Pancreas (tissue), 10 donors: Measurements from ENCODE around the gene POMP. TPM values are rescaled to one million over a fixed set of nuclear protein-coding genes. Genes with fewer than 3 reads are reported as not detected.

Experiments
- ATAC-seq, 4 donors: fragments of 200-7000 bp; cut with Tn5 transposase; one replicate each; pipeline versions ENCODE4 v1.8.0 to v1.9.1; 2020; ENCODE audit warnings: mild to moderate bottlenecking in 4 of 4, moderate library complexity in 4 of 4
- DNase-seq, 6 donors: peaks; one replicate each; pipeline ENCODE4 v3.0.0-alpha.2; 2020
- FAIRE-seq: peaks from 2 replicates; lab custom pipeline; 2012; peaks lifted over from hg19 to GRCh38; lab: Jason Lieb, UNC
- H3K27ac ChIP-seq, 4 donors: fragments of 200-600 bp; sonication (generic); 1 replicate in 3 of 4; 2 replicates in 1 of 4; pipeline versions ENCODE4 v1.5.0 to v1.8.0; 2020
- H3K27me3 ChIP-seq, 4 donors: fragments of 200-600 bp; one replicate each; pipeline ENCODE4 v1.8.0; 2021
- H3K36me3 ChIP-seq, 3 donors: fragments of 200-600 bp; sonication (generic) in 1 of 3; one replicate each; pipeline versions ENCODE4 v1.5.0 to v1.8.0; 2020 to 2021
- H3K4me1 ChIP-seq, 3 donors: fragments of 200-600 bp; one replicate each; pipeline ENCODE4 v1.8.0; 2021
- H3K4me3 ChIP-seq, 4 donors: fragments of 200-600 bp; sonication (generic) in 2 of 4; one replicate each; pipeline versions ENCODE4 v1.5.0 to v1.8.0; 2020 to 2021
- H3K9me3 ChIP-seq, 4 donors: fragments of 200-600 bp; one replicate each; pipeline ENCODE4 v1.8.0; 2021
- CTCF ChIP-seq, 4 donors: fragments of 200-600 bp; sonication (generic) in 3 of 4; IDR thresholded peaks; one replicate each; pipeline versions ENCODE4 v1.5.0 to v1.8.0; 2021; ENCODE audit warnings: antibody characterized with exemption in 4 of 4
- WGBS, 2 donors: extraction: QIAGEN DNeasy Blood & Tissue Kit; methylation state at CpG; one replicate each; pipeline ENCODE4 v1.1.7; 2013; 5-methylcytosine and 5-hydroxymethylcytosine counted together
- intact Hi-C, 3 donors: fragments of 100-400 bp; cut with DNase I; formaldehyde crosslinking; loops; one replicate each; pipeline versions ENCODE4 v1.11.1 to v1.14.2; 2022
- polyA plus RNA-seq, 2 donors: library from polyadenylated mRNA; stranded (reverse); fragments of 200-250 nt; gene quantifications; one replicate each; pipeline ENCODE4 v1.2.3, GENCODE V29; 2013
- total RNA-seq, 6 donors: library from RNA; stranded (reverse); fragmentation: NEBNext Ultra II Directional in 4 of 6; extraction: Animal tissue kit (Norgen Biotek cat#: 25700) in 4 of 6; gene quantifications; one replicate each; pipeline versions ENCODE4 v1.2.1 to v1.2.4, GENCODE V29; 2021 to 2023
- donor health status: healthy with polysubstance abuse.
- donor health status: DM: no; HTN: no; CAD: no; lungs with moderate emphysema.
- donor health status: DM: no; HTN: no; CAD: no.
- donor health status: control.
- donor health status: control.
- donor health status: Bipolar disorder and iron deficiency.
- donor health status: DM: yes; HTN: yes; CAD: no.
- donor health status: DM: no; HTN: no; CAD: no.
- donor health status: DM: no; HTN: no; CAD: no.
- donor health status: DM: yes; HTN: yes; CAD: no.

The POMP gene
- total and polyA plus RNA-seq, 8 donors = 13.9 to 39.5 (median 21.9) TPM

GRCh38 chr13:28710161-28710560 lies 51.2 kb downstream of the POMP start:
- no peaks in the 10 kb centered on the region for H3K36me3 ChIP-seq
- H3K9me3 ChIP-seq = no peaks in the 10 kb centered on the region
- H3K27ac ChIP-seq = no peak overlapping the region
- intact Hi-C loops = no loop called here
- H3K4me3 ChIP-seq = no peak overlapping the region
- no peak for DNase-seq
- no peak for TF ChIP-seq CTCF (IDR thresholded peaks at IDR 0.05)
- WGBS, 2 donors = 84 to 88% methylated on average over 4 of the region's 4 CpGs
- no peak for ATAC-seq
- no peaks in the 10 kb centered on the region for H3K4me1 ChIP-seq
- no peaks in the 10 kb centered on the region for H3K27me3 ChIP-seq
- FAIRE-seq = no peak

GRCh38 chr13:28714651-28715050 lies 55.7 kb downstream of the POMP start:
- 86 to 96% methylated on average over 1 of the region's 1 CpG for WGBS, 2 donors
- FAIRE-seq = no peak

GRCh38 chr13:28716511-28716910 lies 57.6 kb downstream of the POMP start:
- Histone ChIP-seq H3K4me3 (peak overlapping the region in 1 of 4 donors; percentile 1), H3K4me1 (peaks cover 0 to 11% (median 10%) of the 10 kb centered on the region in 3 donors), H3K27me3 (no peaks in the 10 kb centered on the region), H3K27ac (peak overlapping the region in 3 of 4 donors; percentile 16 to 44 (median 20)), H3K36me3 (no peaks in the 10 kb centered on the region), H3K9me3 (no peaks in the 10 kb centered on the region)
- FAIRE-seq = no peak
- no peak for TF ChIP-seq CTCF (IDR thresholded peaks at IDR 0.05)
- intact Hi-C loops = no loop called here
- peak; percentile 3 to 15 (median 6) for ATAC-seq
- WGBS, 2 donors = 8% methylated on average over 8 of the region's 8 CpGs
- peak in 5 of 6 donors; percentile 19 to 57 (median 46) for DNase-seq

More at GRCh38 chr13:28714651-28715050, 55.7 kb downstream of the POMP start:
- H3K27ac ChIP-seq = no peak overlapping the region
- DNase-seq = no peak
- H3K9me3 ChIP-seq = no peaks in the 10 kb centered on the region
- no peaks in the 10 kb centered on the region for H3K27me3 ChIP-seq
- intact Hi-C loops = no loop called here
- TF ChIP-seq CTCF (IDR thresholded peaks at IDR 0.05) = no peak
- H3K4me3 ChIP-seq = no peak overlapping the region
- H3K36me3 ChIP-seq = no peaks in the 10 kb centered on the region
- H3K4me1 ChIP-seq = peaks cover 0 to 11% (median 10%) of the 10 kb centered on the region in 3 donors
- ATAC-seq = no peak

GRCh38 chr13:28717170-28717569 lies 58.2 kb downstream of the POMP start:
- no peak for TF ChIP-seq CTCF (IDR thresholded peaks at IDR 0.05)
- DNase-seq (no peak), FAIRE-seq (no peak), ATAC-seq (no peak)
- H3K27me3 ChIP-seq = no peaks in the 10 kb centered on the region
- peaks cover 0 to 11% (median 10%) of the 10 kb centered on the region in 3 donors for H3K4me1 ChIP-seq
- intact Hi-C loops = no loop called here
- no peak overlapping the region for H3K4me3 ChIP-seq
- no peaks in the 10 kb centered on the region for H3K9me3 ChIP-seq
- H3K36me3 ChIP-seq = no peaks in the 10 kb centered on the region
- peak overlapping the region in 2 of 4 donors; percentile 20 to 44 for H3K27ac ChIP-seq
- 81 to 82% methylated on average over 3 of the region's 3 CpGs for WGBS, 2 donors

GRCh38 chr13:28718196-28718542 lies 59.2 kb downstream of the POMP start:
- intact Hi-C loops = no loop called here
- no peak for TF ChIP-seq CTCF (IDR thresholded peaks at IDR 0.05)
- H3K27ac ChIP-seq = peak overlapping the region; percentile 80 to 91 (median 82)
- ATAC-seq = peak; percentile 3 to 26 (median 6)
- H3K4me1 ChIP-seq = peaks cover 0 to 11% (median 10%) of the 10 kb centered on the region in 3 donors
- WGBS, 2 donors = 5 to 8% methylated on average over 10 of the region's 10 CpGs
- no peak for DNase-seq
- FAIRE-seq = no peak
- H3K36me3 ChIP-seq = no peaks in the 10 kb centered on the region
- no peaks in the 10 kb centered on the region for H3K9me3 ChIP-seq
- no peaks in the 10 kb centered on the region for H3K27me3 ChIP-seq
- peak overlapping the region; percentile 55 to 84 (median 69) for H3K4me3 ChIP-seq
